Right atrium auricular region (tissue), 2 donors: Measurements from ENCODE around the gene CDX2. TPM values are rescaled to one million over a fixed set of nuclear protein-coding genes. Genes with fewer than 3 reads are reported as not detected.

Experiments used
- DNase-seq: peaks from one replicate; pipeline ENCODE4 v3.0.0-alpha.2; 2019; ENCODE audit warnings: low spot score
- H3K27ac ChIP-seq, 2 donors: fragments of 200-600 bp; sonication (generic); 1 replicate in 1 of 2; 2 replicates in 1 of 2; pipeline ENCODE4 v1.5.1; 2016 to 2019
- H3K27me3 ChIP-seq, 2 donors: fragments of 200-600 bp; sonication (generic); one replicate each; pipeline versions ENCODE4 v1.5.1 to v1.6.0; 2017 to 2019
- H3K36me3 ChIP-seq: fragments of 200-600 bp; sonication (generic); one replicate; pipeline ENCODE4 v1.5.1; 2016
- H3K4me1 ChIP-seq, 2 donors: fragments of 200-600 bp; sonication (generic); one replicate each; pipeline versions ENCODE4 v1.5.1 to v1.6.0; 2017 to 2019
- H3K4me3 ChIP-seq, 2 donors: fragments of 200-600 bp; sonication (generic); 1 replicate in 1 of 2; 2 replicates in 1 of 2; pipeline ENCODE4 v1.5.1; 2017 to 2019; ENCODE audit warnings: mild to moderate bottlenecking in 1 of 2, moderate library complexity in 1 of 2
- H3K9me3 ChIP-seq, 2 donors: fragments of 200-600 bp; sonication (generic); one replicate each; pipeline ENCODE4 v1.5.1; 2019
- CTCF ChIP-seq, 2 donors: fragments of 200-600 bp; sonication (generic); IDR thresholded peaks; one replicate each; pipeline ENCODE4 v1.5.1; 2019; ENCODE audit warnings: antibody characterized with exemption in 2 of 2
- total RNA-seq, 2 donors: library from RNA; depleted of rRNA; stranded (reverse); fragments of >200 nt; gene quantifications; one replicate each; pipeline ENCODE4 v1.1.0, GENCODE V29; 2016

Gene CDX2
- total RNA-seq, 2 donors from 2014 or later, result not detected

- Histone ChIP-seq H3K27me3 (peaks cover 22 to 49% of the 10 kb centered on the region in 2 donors), H3K36me3 (no peaks in the 10 kb centered on the region), H3K4me1 (peaks cover 0 to 37% of the 10 kb centered on the region in 2 donors), H3K4me3 (no peak overlapping the region), H3K27ac (no peak overlapping the region), H3K9me3 (no peaks in the 10 kb centered on the region)
- no peak for DNase-seq
- TF ChIP-seq CTCF (IDR thresholded peaks at IDR 0.05), result no peak
Measured at GRCh38 chr13:27968316-27969081, 616 bp downstream of the CDX2 start.

GRCh38 chr13:27967736-27968315, 1.3 kb downstream of the CDX2 start:
- Histone ChIP-seq H3K4me1 (peaks cover 0 to 37% of the 10 kb centered on the region in 2 donors), H3K36me3 (no peaks in the 10 kb centered on the region), H3K4me3 (no peak overlapping the region), H3K9me3 (no peaks in the 10 kb centered on the region), H3K27ac (no peak overlapping the region), H3K27me3 (peaks cover 22 to 49% of the 10 kb centered on the region in 2 donors)
- no peak for DNase-seq
- TF ChIP-seq CTCF (IDR thresholded peaks at IDR 0.05), result no peak

- Histone ChIP-seq H3K4me3 (no peak overlapping the region), H3K4me1 (peaks cover 0 to 37% of the 10 kb centered on the region in 2 donors), H3K9me3 (no peaks in the 10 kb centered on the region), H3K27me3 (peaks cover 22 to 49% of the 10 kb centered on the region in 2 donors), H3K36me3 (no peaks in the 10 kb centered on the region), H3K27ac (no peak overlapping the region)
- DNase-seq, result no peak
- no peak for TF ChIP-seq CTCF (IDR thresholded peaks at IDR 0.05)
Measured at GRCh38 chr13:27967203-27967735, 1.8 kb downstream of the CDX2 start.

- H3K36me3 ChIP-seq, result no peaks in the 10 kb centered on the region
- DNase-seq, result no peak
Measured at GRCh38 chr13:27966641-27967202, 2.4 kb downstream of the CDX2 start.

More at GRCh38 chr13:27966641-27967202, 2.4 kb downstream of the CDX2 start:
- peaks cover 22 to 48% of the 10 kb centered on the region in 2 donors for H3K27me3 ChIP-seq
- no peaks in the 10 kb centered on the region for H3K9me3 ChIP-seq
- no peak for TF ChIP-seq CTCF (IDR thresholded peaks at IDR 0.05)
- H3K4me3 ChIP-seq, result no peak overlapping the region
- H3K27ac ChIP-seq, result no peak overlapping the region
- H3K4me1 ChIP-seq, result peaks cover 0 to 37% of the 10 kb centered on the region in 2 donors
